Thyroid gland (tissue), 4 donors: ENCODE data around the gene ZNF629. TPM values are rescaled to one million over a fixed set of nuclear protein-coding genes. Genes with fewer than 3 reads are reported as not detected.

Experiments used
- DNase-seq, 2 donors: peaks; one replicate each; pipeline ENCODE4 v3.0.0-alpha.2; 2019
- H3K27ac ChIP-seq, 3 donors: fragments of 200-600 bp; sonication (generic); 1 replicate in 2 of 3; 2 replicates in 1 of 3; pipeline ENCODE4 v1.5.1; 2016 to 2019; ENCODE audit warnings: mild to moderate bottlenecking in 1 of 3, moderate library complexity in 1 of 3
- H3K27me3 ChIP-seq: fragments of 200-600 bp; sonication (generic); one replicate; pipeline ENCODE4 v1.5.1; 2019
- H3K36me3 ChIP-seq, 2 donors: fragments of 200-600 bp; sonication (generic); one replicate each; pipeline ENCODE4 v1.5.1; 2016 to 2019
- H3K4me1 ChIP-seq, 2 donors: fragments of 200-600 bp; sonication (generic); one replicate each; pipeline ENCODE4 v1.5.1; 2017 to 2019
- H3K4me3 ChIP-seq, 3 donors: fragments of 200-600 bp; sonication (generic); replicated peaks in 1 of 3; 1 replicate in 2 of 3; 2 replicates in 1 of 3; pipeline ENCODE4 v1.5.1; 2016; ENCODE audit warnings: mild to moderate bottlenecking in 1 of 3
- H3K9me3 ChIP-seq: fragments of 200-600 bp; sonication (generic); one replicate; pipeline ENCODE4 v1.5.1; 2017
- CTCF ChIP-seq, 6 experiments: fragments of 200-600 bp in 3 of 6; fragments of 450-650 bp in 3 of 6; sonication (generic) in 3 of 6; IDR thresholded peaks; one replicate each; pipeline ENCODE4 v1.5.1; 2016 to 2019; ENCODE audit warnings: antibody characterized with exemption in 6 of 6, mild to moderate bottlenecking in 2 of 6, inconsistent platforms in 1 of 6, moderate library complexity in 1 of 6
- POLR2A ChIP-seq, 2 donors: fragments of 450-650 bp; IDR thresholded peaks; one replicate each; pipeline ENCODE4 v1.6.1; 2017; ENCODE audit warnings: antibody characterized with exemption in 2 of 2, mild to moderate bottlenecking in 2 of 2, moderate library complexity in 1 of 2
- WGBS, 2 donors: methylation state at CpG; one replicate each; pipeline ENCODE4 v1.1.5; 2017; 5-methylcytosine and 5-hydroxymethylcytosine counted together
- intact Hi-C: fragments of 100-400 bp; cut with DNase I; formaldehyde crosslinking; loops from one replicate; pipeline ENCODE4 v1.15.1; 2023
- total RNA-seq, 4 donors: library from RNA; depleted of rRNA; stranded (reverse); fragments of >200 nt; gene quantifications; one replicate each; pipeline ENCODE4 v1.2.3, GENCODE V29; 2016

The ZNF629 gene
- total RNA-seq, 4 donors from 2014 or later = 14.5 to 26.7 (median 19.0) TPM

GRCh38 chr16:30785126-30786106, 1.6 kb downstream of the ZNF629 start:
- intact Hi-C loops = no loop called here
- Histone ChIP-seq H3K27ac (no peak overlapping the region), H3K36me3 (peaks cover 22 to 26% of the 10 kb centered on the region in 2 donors), H3K4me1 (peaks cover 12 to 13% of the 10 kb centered on the region in 2 donors), H3K4me3 (no peak overlapping the region), H3K27me3 (no peaks in the 10 kb centered on the region), H3K9me3 (no peaks in the 10 kb centered on the region)
- TF ChIP-seq CTCF (IDR thresholded peaks at IDR 0.05) = no peak
- 86% methylated on average over 7 of the region's 7 CpGs for WGBS, 2 donors
- no peak for DNase-seq

GRCh38 chr16:30784215-30784614, 2.8 kb downstream of the ZNF629 start:
- H3K27ac ChIP-seq = no peak overlapping the region
- H3K27me3 ChIP-seq = no peaks in the 10 kb centered on the region
- no peak for DNase-seq
- H3K9me3 ChIP-seq = no peaks in the 10 kb centered on the region
- peaks cover 22 to 26% of the 10 kb centered on the region in 2 donors for H3K36me3 ChIP-seq
- no peak overlapping the region for H3K4me3 ChIP-seq
- TF ChIP-seq CTCF (IDR thresholded peaks at IDR 0.05) (no peak), POLR2A (IDR thresholded peaks at IDR 0.05) (no peak)
- WGBS, 2 donors = 93 to 94% methylated on average over 18 of the region's 18 CpGs
- intact Hi-C loops = no loop called here
- peaks cover 12 to 13% of the 10 kb centered on the region in 2 donors for H3K4me1 ChIP-seq

GRCh38 chr16:30783280-30784109, 3.5 kb downstream of the ZNF629 start:
- Histone ChIP-seq H3K9me3 (no peaks in the 10 kb centered on the region), H3K27ac (no peak overlapping the region), H3K27me3 (no peaks in the 10 kb centered on the region), H3K4me1 (peaks cover 12 to 13% of the 10 kb centered on the region in 2 donors), H3K4me3 (no peak overlapping the region), H3K36me3 (peaks cover 22 to 26% of the 10 kb centered on the region in 2 donors)
- intact Hi-C loops = no loop called here
- 96% methylated on average over 40 of the region's 57 CpGs; no CpG with 5 or more reads in 1 of the 2 donors for WGBS, 2 donors
- TF ChIP-seq POLR2A (IDR thresholded peaks at IDR 0.05) (no peak), CTCF (IDR thresholded peaks at IDR 0.05) (no peak)
- no peak for DNase-seq

GRCh38 chr16:30782486-30783279, 4.3 kb downstream of the ZNF629 start:
- 93 to 96% methylated on average over 45 to 59 of the region's 63 CpGs for WGBS, 2 donors

More at GRCh38 chr16:30782486-30783279, 4.3 kb downstream of the ZNF629 start:
- Histone ChIP-seq H3K4me1 (peaks cover 9% of the 10 kb centered on the region in 2 donors), H3K27me3 (no peaks in the 10 kb centered on the region), H3K4me3 (no peak overlapping the region), H3K36me3 (peaks cover 22 to 26% of the 10 kb centered on the region in 2 donors), H3K27ac (no peak overlapping the region), H3K9me3 (no peaks in the 10 kb centered on the region)
- no peak for DNase-seq
- TF ChIP-seq POLR2A (IDR thresholded peaks at IDR 0.05) (no peak), CTCF (IDR thresholded peaks at IDR 0.05) (no peak)
- intact Hi-C loops = no loop called here
